T-helper 1 cell (primary cell): ENCODE measurements around the gene LRRC37A2.
"Not testable (repeated sequence)": the region's sequence is repeated elsewhere in the genome, so short reads cannot be mapped to it uniquely, and the experiment has no call there.

Experiments used
- DNase-seq, 5 donors: peaks; one replicate each; pipeline ENCODE4 v3.0.0-alpha.2; 2012 to 2020

LRRC37A2 gene

DNA sequence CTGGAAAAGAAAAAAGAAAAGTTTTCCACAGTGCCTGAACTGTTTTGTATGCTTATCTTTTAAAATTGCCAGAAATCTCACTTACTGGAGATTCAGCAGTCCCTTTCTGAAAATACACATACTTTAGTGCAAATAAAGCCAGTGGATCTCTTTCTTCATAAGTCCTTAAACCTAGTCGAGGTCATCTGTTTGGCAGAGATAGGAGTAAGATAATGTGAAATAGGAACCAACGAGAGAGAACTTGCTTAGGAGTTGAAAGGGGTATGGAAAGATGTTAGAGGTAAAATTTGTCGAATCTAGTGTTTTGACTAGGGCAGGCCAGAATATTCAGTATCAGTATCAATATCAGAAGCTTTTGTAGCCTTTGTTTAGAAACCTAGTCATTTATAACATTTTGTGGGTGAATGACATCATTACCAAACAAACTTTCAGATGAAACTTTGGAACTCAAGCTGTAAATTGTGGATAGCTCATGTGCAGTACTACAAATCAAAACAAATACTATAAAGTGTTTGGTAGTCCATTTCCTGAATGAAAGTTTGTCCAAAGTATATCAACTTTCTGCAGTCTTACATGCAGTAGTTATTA, 86.2 kb downstream of the LRRC37A2 start:
- DNase-seq = not testable (repeated sequence)

GRCh38 chr17:46600767-46601166, 88.5 kb downstream of the LRRC37A2 start:
- DNase-seq = not testable (repeated sequence)

DNA sequence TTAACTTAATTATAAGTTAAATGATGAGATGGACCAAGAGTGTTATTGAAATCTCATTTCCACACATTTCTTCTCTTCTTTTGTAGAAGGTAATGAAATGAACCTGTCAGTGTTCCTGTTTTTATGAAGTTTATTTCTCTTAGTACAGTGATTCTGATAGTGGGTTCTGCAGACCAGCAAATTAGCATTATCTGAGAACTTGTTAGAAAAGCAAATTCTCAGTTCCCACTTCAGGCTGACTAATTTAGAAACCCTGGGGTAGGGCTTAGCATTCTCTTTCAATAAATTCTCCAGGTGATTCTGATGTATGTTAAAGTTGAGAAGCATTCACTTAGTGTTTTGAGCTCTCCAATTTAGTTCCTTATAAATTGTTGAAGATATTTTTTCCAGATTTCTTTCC, 90.9 kb downstream of the LRRC37A2 start:
- not testable (repeated sequence) for DNase-seq
